Right renal cortex interstitium (tissue), 3 donors: ENCODE data around the gene KRT17. TPM values are rescaled to one million over a fixed set of nuclear protein-coding genes. Genes with fewer than 3 reads are reported as not detected.
"Not testable (repeated sequence)": the region's sequence is repeated elsewhere in the genome, so short reads cannot be mapped to it uniquely, and the experiment has no call there.

Source experiments
- DNase-seq, 3 donors: peaks; one replicate each; pipeline ENCODE4 v3.0.0-alpha.2; 2013; ENCODE audit warnings: low read depth in 3 of 3, low spot score in 2 of 3
- polyA plus RNA-seq, 3 donors: library from polyadenylated mRNA; unstranded; fragments of 120-200 nt; gene quantifications; one replicate each; pipeline ENCODE4 v1.2.1, GENCODE V29; 2013; ENCODE audit not compliant: insufficient read length in 3 of 3

KRT17 gene
- polyA plus RNA-seq, 3 donors: 0.98 to 1.6 (median 1.2) TPM

DNA sequence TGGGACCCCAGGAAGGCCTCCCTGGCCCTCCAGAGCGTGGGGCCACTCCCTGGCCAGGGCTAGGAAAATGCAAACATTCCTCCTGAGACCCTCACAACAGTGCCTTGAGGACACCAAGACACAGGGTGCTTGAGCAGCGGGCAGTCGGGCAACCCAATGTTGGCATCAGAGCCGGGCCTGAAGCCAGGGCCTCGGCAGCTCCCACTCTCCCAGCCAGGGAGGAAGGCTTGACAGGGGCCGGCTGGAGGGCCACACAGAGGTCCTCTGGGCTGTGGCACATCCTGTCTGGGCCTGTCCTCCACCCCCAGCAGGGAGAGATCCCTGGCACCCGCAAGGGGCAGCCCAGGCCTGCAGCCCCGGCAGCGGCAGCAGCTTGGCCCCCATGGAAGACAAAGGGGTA lies 12.3 kb upstream of the KRT17 start:
- DNase-seq: no peak

- DNase-seq: no peak
Observed at GRCh38 chr17:41635121-41636097, 11.0 kb upstream of the KRT17 start.

GRCh38 chr17:41634639-41635038 lies 10.3 kb upstream of the KRT17 start:
- no peak for DNase-seq

GRCh38 chr17:41633556-41634199 lies 9.3 kb upstream of the KRT17 start:
- DNase-seq: no peak

DNA sequence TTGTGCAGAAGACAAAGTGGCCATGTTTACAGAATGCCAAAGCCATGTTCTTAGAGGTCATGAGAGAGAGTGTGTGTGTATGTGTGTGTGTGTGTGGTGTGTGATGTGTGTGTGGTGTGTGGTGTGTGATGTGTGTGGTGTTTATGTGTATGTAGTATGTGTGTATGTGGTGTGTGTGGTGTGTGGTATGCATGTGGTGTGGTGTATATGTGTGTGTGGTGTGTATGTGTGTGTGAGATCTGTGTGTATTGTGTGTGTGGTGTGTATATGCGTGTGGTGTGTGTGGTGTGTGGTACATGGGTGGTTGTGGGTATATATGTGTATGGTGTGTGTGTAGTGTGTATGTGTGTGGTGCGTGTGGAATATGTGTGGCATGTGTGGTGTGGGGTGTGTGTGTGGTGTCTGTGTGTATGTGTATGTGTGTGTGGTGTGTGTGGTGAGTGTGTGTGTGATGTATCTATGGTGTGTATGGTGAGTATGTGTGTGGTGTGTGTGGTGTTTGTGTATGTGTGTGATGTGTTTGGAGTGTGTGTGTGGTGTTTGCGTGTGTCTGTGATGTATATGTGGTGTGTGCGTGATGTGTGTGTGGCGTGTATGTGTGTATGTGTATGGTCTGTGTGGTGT lies 8.2 kb upstream of the KRT17 start:
- DNase-seq: no peak

DNA sequence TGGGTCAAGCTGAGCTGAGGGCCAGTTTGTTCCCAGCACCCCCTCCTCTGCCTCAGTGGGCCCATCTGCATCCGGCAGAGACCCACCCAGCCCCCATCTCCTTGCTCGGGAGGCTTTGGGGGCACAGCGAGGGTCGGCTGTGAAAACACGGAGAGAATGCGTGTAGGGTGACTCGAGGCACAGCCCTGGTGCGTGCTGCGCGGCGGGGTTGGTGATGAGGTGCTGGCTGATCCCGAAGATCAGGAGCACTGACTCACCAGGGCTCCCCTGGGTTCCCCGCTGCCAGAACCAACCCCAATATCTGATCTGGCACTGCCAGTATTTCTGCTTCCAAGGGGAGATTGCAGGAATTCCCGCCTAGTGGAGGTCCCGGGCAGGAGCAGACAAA lies 7.5 kb upstream of the KRT17 start:
- no peak for DNase-seq

DNA sequence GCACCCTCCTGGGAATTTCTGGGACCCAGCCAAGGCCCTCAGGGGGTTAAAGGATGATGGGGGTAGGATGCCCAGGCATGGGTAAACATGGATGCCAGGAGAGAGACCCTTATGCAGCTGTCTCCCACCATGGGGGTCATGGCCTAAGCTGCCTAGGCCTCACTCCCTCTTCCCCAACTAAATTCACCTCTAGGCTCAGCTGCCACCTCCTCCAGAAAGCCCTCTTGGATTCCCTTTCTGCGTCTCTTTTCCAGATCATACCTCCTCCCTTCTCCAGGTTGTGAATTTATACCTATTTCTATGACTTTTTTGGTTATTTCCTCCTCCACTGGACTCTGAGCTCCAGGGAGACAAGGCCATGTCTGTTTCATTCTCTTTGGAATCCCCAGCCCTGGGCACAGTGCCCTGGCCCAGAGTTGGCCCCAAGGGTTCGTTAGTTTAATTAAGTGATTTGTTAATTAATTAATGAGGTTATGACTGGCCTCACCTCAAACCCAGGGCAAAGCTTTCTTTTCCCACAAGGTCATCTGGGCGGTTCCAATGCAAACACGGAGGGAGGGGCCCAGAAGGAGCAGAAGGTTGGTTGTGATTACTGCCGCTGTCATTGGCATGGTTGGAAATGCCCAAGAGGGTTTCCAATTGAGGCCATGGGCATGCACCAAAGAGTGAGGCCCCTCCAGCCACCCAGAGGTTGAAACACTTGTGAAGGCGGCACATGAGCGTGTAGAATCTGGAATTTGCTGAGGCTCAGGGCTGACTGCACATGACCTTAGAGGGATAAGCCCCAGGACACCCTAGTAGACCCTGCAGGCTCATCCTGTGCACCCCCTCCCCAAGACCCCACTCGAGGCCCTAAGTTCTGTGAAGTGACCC lies 6.9 kb upstream of the KRT17 start:
- no peak for DNase-seq

- DNase-seq: no peak
Observed at GRCh38 chr17:41629826-41630670, 5.7 kb upstream of the KRT17 start.

DNA sequence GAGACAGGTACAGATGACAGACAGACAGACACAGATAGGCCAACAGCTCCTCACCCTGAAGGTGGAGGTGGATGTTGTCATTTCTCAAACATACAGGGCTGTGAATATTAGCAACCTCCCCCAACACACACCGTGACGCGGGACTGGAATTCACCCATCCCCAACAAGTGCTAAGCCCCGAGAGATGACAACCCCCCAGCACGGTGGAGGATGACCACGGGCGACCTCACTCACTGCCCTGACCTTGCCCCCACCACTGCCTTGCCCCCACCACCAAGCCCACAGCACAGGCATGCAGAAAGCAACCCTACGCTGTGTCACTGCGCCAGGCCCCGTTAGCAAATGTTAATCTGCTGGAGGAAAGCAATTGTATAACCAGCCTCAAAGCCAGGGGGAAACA lies 4.9 kb upstream of the KRT17 start:
- DNase-seq: no peak

DNA sequence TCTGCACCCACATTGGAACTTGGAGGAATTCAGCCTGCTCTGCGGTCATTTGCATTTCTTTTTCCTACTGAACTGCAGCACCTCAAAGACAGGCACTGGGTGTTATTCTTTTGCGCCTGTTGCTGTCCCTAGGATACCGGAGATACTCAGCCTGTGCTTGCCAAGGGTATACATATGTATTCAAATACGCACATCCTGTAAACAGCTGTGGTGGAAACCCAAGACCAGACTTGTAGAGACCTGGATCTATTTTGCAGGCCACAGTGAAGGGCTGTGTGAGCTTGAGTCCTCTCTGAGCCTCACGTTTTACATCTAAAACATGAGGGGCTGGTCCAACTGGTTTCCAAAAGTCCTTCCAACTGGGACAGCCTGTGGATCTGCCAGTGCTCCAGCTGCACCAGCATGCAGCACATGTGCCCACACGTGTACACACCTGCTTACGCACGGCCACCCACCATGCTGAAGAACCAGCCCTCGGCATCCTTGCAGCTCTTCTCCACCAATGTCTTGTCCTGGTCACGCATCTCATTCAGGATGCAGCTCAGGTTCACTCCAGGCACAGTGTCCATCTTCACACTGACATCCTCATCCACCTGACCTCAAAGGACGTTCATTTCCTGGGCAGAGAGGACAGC lies 4.4 kb upstream of the KRT17 start:
- not testable (repeated sequence) for DNase-seq

DNA sequence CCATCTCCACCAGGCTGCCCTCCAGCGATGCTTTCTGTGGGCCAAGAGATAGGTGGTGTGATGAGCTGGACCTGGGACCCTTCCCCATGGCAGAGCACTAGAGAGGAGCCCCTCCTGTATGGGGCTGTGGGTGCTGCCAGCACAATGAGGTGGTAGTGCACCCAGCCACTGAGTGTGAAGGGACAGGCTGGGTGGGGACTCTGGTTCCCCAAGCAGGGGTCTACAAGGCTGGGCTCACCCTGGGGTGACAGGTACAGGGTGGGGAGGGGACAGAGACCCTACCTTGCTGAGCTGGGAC lies 3.6 kb upstream of the KRT17 start:
- DNase-seq: not testable (repeated sequence)

DNA sequence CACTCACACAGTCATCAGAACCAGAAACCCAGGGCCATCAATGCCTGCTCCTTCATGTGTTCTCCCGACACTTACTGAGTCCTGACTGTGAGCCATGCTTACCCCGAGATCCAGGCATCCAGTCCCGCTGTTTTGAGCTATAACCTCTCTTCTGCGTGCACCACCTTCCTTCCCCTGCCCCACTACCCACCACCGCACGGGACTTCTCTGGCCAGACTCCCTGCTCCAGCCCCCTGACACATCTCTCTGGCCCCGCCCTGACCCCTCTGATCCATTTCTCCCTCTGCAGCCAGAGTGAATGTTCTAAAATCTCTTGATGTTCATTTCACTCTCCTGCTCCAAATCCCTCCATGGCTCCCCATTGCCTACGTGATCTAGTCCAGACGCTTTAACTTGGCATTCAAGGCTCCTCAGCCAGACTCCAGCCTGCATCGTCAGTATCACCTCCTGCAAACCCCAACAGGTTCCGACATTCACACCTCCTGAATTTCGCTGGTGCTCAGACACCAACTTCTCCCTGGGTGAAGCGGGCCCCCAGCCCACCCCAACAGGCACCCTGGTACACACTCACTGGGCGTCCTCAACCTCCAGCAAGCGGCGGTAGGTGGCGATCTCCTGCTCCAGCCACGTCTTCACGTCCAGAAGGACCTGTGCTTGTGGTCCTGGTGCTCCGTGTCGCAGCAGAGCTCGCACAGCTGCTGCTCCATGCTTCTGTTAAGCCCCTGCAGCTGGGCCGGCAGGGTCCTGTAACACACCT lies 3.1 kb upstream of the KRT17 start:
- no peak for DNase-seq

DNA sequence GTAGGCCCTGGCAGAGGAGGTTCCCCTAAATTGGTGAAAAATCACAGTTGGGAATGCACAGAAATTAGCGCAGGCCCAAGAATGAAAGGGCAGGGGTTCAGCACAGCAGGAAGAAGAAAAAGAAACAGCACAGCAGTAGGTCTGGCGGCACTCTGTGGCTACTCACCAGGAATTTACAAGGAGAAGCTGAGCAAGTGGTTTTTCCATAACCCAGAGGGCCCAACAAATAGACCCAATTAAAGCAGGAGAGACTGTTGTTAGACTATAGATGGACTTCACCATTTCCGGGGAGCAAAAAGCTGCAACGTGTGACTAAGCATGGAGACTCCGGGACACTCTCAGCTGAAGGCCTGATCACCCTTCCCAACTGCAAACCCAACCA lies 2.5 kb upstream of the KRT17 start:
- DNase-seq: not testable (repeated sequence)

DNA sequence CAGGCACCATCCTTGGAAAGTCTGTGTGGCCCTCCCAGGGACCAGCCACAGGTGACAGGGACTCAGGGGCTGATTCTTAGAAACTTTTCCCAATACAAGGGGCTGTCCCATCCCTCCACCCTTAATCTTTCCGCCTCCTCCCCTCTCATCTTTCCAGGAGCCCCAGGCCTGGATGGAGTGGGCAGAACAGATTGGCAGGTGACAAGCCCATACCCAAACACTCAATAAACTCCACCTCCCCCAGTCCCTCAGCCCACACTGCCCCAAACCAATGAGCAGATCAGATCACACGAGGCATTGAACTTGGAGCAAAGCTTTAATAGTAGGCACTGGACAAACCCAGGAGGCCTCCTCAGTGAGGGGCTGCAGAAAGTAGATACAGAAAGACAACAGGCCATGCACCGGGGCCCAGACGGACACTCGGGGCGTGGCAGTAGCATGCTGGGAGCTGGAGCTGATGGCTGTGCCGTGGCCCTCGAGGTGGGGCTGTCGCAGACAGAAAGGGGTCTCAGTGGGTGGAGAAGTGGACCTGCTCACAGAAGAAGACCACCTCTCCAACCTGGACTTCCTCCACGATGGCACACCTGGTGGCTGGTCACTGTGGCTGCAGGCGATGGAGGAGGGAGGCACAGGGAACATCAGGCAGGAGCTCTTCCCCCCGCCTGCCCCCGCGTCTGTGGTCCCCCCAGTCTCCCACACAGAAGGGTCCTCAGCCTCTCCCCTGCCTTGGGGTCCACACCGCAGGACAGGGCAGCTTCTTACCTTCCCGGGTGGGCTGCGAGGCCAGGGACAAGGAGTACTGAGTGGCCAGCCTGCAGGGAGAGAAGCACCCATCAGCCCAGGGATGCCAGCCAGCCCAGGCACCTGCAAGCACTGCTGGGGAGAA lies 1.9 kb upstream of the KRT17 start:
- not testable (repeated sequence) for DNase-seq

DNA sequence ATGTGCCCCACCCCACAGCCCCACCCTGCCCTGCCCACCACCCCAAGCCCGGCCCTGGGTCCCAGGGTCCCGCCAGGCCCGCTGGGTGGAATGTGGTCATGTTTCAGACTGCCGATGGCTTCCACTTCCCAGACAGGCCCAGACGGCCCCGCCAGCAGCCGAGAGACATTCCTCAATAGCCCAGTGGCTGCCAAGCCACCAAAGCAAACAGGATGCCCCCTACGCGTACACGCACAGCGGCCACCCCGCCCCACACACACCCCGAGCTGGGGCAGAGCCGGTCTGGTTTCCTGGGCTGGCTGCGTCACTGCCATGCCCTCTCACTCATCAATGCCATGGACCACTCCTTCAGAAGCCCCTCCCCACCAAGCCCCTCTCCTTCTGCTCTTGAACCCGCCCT lies 1.2 kb upstream of the KRT17 start:
- DNase-seq: no peak

- DNase-seq: not testable (repeated sequence)
Observed at GRCh38 chr17:41623184-41623861, 1.1 kb downstream of the KRT17 start.
